Measurements from ENCODE around the gene TLL1.

- no peak for TF ChIP-seq CTCF (conservative IDR thresholded peaks at IDR 0.05)
- no peak for TF ChIP-seq ZFX (IDR thresholded peaks at IDR 0.05)
Measured at GRCh38 chr4:166146806-166147540, 273.9 kb downstream of the TLL1 start.

Data from C4-2B (cell line).